SH-SY5Y (cell line): ENCODE data around the gene PLXNB3.

Experiments
- GATA2 ChIP-seq: IDR thresholded peaks from 2 replicates; pipeline ENCODE4 v1.6.1; 2011; ENCODE audit warnings: mild to moderate bottlenecking, low read depth, low read length
- GATA3 ChIP-seq: IDR thresholded peaks from 2 replicates; pipeline ENCODE4 v1.6.1; 2011; ENCODE audit warnings: low read depth, mild to moderate bottlenecking, low read length, moderate library complexity

DNA sequence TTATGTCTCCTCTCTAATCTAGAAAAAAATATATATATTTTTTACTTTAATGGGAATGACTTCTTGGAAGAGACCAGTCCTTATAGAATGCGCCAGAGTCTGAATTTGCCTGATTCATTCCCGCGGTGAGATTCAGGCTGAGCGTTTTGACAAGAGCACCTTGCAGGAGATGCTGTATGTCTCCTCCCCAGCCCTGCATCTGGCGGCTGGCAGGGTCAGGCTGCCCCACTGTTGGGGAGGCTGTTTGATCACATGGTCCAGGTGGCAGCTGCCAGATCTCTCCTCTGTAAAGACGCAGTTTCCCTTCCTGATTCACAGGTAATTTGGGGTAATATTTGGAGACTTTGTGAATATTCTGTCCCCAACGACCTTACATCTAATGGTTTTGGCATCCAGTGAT is 56.6 kb downstream of the PLXNB3 start:
- TF ChIP-seq GATA2 (no peak), GATA3 (no peak)
